Measurements from ENCODE around the gene TRIM9.

- TF ChIP-seq EZH2phosphoT487 (IDR thresholded peaks at IDR 0.05; ENCODE audit: low read depth) (no peak), CTCF (IDR thresholded peaks at IDR 0.05; ENCODE audit: low read depth, low read length) (no peak)
These were observed 45.4 kb upstream of the TRIM9 start for GRCh38 chr14:51140338-51140737.

Data from OCI-LY3 (cell line).